DMS53 (cell line): ENCODE results near the gene FBXL4.

Source experiments
- DNase-seq: peaks from one replicate; lab custom pipeline; 2025; lab: John Stamatoyannopoulos, UW

The FBXL4 gene

DNA sequence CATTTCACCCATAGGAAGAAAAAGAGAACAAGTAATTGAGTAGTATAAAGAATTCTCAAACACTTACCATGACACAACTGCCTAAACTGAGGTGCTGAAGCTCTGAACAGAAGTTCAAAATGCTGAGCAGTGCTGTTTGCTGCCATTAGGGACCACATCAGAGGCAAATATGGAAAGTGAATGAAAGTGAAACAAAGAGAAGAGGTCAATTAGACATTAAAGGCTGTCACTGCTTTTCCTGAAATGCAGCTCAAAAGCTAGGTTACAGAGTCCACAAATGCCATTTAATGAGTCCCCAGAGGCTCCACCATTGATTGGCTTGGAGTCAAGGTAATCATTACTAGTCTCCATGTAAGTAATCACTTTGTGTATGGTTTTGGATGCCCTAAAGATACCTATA, 67.3 kb downstream of the FBXL4 start:
- DNase-seq = no peak

DNA sequence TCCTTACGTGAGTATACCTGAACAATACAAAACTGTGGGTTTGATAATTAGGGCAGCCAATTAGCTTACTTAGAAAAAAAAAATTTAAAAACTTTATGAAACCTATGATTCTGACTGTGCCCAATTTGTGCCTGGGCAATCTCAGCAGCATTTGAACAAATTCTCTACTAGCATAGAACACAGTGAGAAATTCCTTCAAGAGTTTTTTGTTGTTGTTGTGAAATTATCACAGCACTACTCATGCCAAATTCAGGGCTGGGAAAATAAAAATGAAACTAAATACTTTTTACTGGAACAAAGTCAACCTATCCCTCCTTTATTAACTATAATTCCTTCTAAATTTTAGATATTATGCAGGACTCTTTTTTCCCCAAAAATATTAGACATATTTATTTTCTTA, 70.5 kb downstream of the FBXL4 start:
- DNase-seq = no peak

DNA sequence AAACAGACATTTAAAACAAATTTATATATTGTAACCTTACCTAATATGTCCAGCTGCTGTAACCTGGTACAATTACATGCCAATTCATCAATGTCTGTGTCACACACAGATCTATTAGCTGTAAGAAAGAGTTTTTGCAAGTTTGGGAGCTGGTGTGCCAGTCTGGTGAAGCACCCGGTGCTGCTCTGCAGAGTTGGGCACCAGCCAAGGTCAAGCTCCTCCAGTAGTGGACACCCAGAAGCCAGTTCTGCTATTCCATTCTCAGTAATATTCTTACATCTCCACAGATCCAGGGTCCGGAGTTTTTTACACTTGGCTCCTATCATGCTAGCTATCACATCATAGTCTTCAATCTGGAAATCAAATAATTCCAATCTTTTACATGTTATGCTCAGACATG, 72.4 kb downstream of the FBXL4 start:
- DNase-seq = no peak

DNA sequence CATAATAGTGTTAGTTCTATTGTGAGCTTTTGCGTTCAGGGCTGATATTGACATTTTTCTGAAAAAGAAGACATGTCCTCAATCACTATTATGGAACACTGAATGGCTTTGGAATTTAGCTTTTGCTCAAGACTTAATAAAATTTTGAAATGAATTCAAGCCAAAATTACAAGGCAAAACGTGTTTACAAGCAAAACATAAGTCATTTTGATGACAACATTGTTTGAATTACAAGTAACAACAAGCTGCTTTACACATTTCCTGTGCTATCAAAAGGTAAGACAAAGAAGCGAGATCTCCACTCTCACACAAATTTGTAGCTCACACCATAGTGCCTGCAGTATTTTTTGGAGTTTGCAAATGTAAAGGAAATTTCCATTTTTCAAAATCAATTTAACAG, 75.9 kb downstream of the FBXL4 start:
- no peak for DNase-seq

DNA sequence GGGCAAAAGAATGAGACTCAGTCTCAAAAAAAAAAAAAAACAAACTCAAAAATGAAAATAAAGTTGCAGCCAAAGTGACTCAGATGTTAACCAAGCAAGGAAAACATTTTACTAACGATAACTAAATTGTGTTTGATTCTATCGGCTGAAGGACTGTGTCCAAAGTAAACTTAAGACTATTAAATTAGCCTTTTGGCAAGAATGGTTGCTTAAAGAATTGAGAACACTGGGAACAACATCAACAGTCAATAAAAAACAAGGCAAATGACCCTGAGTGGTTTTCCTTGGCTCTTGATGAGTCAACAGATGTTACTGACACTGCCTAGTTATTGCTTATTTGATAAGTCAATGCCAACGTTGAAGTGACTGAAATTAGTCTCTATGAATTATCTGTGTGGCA, 76.7 kb downstream of the FBXL4 start:
- no peak for DNase-seq

DNA sequence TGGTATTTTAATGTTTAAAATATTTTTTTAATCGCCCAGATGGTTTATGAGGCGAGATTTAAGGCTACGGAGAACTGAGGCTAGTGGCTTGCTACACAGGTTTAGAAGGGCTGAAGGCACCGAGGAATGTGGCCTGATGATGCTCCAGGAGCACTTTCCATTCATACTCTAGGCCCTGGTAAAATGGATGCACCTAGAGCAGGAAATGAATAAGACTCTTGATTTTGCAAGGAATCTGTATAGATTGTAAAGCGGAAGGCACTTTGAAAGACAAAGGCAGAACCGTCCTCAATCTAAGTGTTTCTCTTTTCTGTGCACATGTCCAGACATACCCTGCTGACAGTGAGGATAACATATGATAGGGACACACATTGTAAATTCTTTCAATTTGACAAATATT, 83.2 kb downstream of the FBXL4 start:
- no peak for DNase-seq

DNA sequence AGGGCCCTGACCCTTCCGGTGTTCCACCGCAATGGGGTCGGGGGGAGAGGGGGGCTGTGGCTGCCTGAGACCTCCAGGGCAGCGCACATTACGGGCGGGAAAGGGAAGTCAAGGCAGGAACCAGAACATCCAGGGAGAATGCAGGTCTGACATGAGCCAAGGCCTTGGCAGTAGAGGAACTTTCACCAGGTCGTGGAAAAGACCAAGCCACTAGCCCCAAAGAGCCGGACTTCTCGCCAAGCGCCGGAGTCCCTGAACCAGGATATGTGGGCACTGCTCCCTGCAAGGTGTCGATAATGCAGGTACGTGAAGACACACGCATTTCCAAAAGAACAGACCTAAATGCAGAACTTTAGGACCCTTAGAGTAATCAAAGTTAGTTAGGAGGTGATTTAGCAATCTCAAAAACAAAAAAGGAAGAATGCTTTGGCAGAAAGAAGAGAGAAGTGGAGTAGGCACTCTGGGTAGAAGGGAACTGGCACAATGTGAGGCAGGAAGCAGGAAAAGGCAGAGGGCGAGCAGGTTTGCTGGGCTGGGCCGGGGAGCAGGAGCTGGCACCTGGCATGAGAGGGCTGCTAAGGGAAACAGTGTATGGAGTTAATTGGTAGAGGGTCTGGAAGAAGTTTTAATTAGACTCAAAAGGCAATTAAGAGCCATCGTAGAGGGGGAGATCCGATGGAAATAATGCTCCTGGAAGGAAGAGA, 99.1 kb downstream of the FBXL4 start:
- no peak for DNase-seq

DNA sequence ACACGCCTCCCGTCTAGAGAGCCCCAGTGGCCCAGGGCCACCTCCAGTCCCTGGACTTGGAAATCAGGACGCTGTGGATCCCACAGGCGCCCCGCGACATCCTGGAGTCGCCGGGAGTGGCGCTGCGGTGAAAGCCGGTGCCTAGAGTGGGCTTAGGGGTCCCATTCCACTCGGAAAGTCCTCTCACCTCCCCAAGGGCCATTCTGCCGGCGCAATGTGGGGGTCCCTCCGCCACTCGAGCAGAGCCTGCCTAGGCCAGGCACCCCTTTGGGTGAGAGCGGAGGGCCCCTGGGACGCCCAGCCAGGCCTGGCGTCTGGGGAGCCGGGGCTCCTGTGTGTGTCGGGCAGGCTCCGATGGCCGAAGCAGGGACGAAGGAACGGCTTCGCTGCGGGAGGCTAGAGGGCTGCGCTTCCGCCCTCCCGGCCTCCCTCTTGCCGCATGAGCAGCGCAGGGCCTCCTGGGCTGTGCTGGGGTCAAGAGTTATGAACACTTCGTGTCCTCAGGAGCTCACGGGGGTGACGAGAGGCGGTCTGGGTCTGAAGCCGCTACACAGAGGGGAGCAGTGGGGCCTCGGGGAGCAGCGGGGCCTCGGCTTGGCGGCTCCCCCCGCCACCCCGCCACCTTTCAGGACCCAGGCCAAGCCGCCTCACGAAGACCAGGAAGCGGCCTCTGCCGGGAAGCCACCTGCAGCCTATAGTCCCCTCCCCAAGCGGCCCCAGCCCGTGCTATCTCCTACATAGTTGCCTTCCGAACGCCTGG, 99.8 kb downstream of the FBXL4 start:
- peak; percentile 53 for DNase-seq

DNA sequence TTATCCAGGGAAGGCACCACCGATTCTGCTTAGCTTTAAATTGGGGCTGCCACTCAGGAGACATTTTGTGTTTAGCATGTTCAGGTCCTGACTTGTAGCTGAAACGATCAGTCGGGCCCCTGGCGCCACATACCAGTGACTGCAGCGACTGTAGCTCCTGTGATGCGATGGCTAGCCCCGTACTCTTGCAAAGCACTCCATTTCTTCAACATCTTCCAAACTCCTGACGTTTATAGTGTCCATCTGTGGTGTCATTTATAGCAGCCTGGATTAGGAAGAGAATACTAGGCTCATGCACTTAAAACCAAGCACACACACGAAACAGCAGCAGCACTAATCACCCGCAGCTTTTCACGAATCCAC, 100.3 kb downstream of the FBXL4 start:
- DNase-seq = no peak

DNA sequence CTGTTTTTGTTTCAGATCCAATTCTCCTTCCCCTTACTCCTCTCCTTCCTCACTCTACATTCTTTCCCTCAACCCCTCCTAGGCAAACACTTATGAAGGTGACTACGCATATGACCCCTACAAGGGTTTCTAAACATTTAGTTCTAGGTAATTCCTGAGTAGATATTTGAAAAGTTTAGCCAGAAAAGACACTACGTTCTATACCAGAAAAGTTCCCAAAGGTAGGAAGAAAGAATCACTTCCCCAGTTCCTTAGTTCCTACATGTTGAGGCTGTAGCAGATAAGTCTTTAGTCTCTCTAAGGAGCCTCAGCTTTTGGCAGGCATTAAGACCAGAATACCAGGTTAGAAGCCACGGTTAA, 101.7 kb downstream of the FBXL4 start:
- DNase-seq = no peak

DNA sequence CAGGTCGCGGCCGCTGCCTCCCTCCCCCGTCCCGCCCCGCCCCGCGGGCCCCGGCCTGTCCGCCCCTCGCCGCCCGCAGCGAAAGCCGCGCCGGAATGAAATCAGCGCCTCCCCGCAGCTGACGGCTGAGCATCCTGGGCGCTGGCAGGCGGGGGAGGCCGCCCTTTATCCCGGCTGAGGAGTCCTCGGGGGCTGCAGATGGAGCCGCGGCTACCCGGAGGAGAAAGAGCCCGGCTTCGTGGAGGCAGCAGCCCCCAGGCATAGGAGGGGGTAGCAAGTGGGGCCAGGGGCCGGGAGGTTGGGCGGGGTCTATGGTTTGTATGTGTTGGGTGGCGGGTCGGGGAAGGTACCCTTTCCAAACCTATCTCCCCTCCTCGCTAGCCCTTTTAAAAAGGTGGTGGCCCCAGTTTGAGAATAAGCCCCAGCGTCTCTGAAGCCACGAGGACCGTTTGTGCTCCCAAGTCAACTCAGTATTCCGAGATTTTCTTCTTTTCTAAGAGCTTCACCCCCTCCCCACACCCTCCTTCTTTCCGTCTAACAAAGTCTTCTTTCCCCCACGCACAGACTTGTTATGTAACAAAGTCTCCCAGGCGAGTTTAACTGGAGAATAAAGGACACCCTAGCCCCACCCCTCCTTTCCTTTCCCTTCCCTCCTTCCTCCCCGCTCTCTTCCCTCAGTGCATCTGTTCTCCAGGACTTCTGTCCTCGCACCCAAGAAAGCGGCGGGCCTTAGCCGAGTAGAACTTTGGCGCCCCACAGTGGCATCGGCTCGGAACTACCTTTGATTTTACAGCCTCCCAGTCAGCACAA, 102.3 kb downstream of the FBXL4 start:
- DNase-seq = peak; percentile 87

DNA sequence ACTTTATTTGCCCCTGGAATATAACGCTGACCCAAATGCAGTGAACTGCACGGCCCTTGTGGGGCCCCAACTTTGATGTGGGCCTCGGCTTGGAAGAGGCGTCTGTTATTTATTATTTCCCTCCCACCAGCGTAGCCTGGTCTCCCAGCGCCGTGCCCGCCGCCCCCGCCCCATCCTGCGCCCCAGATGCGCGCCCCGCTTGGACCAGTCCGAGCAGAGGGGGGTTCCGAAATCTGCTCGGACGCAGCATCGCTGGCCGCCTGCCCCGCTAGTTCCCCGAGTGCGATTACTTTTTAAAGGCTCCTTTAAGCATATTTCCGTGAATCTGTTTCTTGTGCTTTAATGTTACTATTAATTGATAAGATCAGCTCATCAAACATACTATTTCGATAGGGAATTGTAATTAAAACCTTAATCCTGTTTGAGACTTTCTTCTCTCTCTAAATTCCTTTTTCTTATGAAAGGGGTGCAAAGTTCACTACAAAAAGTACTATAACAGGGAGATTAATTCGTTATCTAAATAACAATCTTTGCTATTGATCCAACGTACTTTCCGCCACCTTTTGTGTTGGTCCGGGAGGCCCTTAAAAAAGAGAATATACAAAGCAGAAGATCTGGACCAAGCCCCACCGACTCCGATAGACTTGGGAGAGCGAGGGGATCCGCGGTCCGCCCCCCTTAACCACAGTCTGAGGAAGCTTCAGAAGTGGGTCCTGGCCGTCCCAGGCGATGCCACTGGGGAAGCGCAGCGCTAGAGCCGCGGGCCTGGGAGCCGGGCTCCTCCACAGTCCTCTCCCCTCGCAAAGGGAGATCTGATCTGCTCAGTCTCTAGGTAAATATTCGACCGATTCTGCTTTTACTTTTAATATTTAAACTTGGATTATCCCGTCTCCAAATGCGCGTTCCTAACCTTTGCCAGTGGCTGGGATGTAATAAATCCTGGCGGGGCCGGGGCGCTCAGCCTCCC, 103.2 kb downstream of the FBXL4 start:
- DNase-seq = peak; percentile 60

DNA sequence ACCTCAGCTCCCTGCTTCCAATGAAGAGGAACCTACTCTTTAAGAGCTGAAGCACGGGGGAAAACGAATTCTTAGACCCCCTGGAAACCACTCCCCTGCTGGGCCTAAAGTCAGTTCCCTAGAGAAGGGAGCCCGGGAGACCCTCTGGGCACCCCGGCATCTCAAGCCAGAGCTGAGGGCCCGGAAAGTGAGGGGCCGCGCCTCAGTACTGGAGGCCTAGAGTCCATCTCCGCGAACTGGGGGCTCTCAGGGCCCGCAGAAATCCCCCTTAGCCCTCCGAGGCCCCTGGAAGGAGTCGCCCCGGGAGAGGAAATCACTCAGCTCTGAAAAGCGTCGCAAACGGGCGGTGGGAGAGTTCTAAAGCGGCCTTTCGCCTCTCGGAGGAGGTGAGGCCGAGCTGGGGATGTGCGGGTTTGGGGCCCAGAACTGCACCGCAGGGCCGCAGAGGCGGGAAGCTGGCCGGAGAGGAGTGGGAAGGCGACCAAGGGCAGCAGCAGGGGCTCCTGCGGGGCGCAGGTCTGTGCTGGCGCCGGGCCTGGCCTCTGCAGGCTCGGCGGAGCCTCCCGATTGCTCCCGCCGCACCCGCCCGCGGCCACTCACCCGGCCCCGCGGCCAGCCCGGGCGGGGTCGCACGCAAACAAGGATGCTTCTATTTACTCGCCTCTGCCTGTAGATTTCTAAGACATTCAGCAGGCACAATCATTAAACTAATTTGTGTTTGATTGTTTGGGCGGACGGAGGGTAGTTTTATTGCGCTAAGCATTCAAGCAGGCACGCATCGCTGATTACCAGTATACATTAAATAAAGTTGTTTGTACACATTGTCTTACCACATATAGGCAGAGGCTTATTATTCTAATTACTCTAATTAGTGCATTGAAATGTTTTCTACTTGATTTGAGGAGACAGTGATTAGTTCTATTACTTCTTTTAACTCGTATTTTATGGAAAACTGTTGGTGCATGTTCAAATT, 104.2 kb downstream of the FBXL4 start:
- no peak for DNase-seq

DNA sequence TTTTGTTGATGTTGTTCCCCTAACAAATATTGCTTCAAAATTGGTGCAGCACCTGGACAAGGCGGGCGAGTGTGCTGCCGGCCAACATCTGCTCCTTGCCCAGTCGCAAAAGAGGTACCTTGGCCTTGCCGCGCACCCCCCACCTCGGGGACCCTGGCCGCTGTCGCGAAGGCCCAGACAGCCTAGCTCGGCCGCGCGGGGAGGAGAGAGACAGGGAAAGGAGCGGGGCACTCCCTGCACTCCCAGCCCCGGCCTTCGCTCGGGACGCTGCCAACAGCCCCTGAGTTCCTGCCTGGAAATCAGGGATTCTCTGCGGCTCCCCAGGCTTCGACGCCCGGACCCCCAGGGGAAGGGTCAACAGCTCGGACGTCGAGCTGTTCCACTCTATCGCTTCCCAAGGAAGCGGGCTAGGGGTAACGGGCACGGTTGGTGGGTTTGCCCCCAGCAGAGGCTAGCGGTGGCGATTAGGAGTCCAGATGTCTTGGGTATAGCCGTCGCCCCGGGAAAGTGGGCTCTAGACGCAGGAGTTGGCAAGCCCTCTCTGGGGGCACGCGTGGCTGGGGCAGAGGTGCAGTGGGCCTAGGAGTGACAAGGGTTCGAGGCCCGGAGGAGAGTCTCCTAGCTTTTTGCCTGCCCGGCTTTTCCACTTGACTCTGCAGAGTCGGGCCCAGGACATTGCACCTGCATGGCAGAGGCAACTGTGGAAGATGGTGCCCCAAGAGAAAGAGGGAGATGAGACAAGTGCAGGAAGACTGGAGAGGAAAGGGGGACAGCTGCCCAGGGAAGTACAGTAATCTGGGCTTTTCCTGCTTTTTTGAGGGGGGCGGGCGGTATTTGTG, 105.2 kb downstream of the FBXL4 start:
- no peak for DNase-seq

DNA sequence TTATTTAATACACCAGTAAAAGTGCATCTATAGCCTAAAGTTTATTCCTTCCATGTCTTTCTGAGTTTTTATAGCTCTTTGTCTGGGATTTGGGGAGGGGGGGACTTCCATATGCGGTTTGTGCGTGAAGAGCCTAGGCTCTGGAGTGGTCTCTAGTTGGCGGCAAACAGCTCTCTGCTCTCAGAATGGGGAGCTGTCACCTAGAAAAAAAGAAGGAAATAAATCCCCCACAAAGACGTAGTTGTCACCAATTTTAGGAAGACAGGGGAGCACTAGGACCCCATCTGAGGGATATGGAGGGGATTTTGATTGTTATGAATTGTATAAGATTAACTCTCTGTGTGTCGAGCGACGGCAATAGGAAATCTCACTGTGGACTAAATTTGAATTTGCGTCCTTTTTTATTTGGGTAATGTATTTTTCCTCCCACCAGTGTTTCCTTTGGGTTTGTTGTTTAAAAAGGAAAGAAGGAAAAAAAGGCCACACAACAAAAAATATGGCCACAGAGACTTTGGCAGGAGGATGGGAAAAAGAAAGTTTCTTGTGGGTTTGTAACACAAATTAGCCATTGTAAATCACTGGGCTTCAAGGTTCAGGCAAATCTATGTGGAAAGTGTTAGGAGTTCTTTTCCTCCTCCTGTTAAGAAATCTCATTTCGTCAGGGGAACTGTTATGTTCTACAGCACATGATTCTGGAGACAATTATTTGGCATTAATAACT, 106.0 kb downstream of the FBXL4 start:
- no peak for DNase-seq

DNA sequence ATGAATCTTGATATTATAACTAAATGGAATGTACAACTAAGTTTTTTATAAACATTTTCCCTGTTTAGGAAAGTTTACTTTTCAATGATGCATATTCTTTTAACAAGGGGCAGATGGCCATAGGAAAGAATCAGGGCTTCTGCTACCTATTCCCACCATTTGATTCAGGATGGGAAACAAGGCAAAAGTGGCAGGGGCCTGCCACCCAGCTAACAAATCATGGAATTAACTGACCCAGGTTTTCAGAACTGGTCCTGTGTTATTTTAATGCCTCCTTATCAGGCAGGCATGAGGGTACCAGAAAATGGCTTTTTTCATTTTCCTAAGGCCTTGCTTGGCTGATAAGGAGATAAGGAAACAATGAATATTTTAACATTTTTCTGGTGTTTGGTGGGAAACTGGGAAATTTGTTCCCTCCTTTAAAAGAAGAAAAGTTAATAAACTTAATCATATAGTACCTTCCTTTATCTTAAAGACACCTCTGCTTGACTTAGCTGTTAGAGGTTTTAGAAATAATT, 106.7 kb downstream of the FBXL4 start:
- no peak for DNase-seq

DNA sequence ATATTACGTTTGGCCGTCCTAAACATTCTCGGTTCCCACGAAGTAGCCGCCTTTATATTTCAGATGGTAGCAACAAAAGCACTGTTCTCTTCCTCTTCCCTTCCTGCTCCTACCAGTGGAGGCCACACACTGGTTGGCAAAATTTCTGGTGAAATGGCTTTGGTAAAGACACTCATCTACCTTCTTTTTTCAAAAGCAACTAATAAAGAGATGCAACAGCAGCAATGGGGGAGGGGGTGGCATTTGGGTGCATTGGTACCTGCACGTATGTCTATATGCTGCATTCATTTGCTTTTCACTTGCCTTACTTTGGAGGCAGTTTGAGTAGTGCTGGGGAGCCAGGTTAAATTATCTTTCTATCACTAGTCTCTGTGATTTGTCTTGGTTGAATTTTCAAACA, 107.4 kb downstream of the FBXL4 start:
- DNase-seq = no peak

DNA sequence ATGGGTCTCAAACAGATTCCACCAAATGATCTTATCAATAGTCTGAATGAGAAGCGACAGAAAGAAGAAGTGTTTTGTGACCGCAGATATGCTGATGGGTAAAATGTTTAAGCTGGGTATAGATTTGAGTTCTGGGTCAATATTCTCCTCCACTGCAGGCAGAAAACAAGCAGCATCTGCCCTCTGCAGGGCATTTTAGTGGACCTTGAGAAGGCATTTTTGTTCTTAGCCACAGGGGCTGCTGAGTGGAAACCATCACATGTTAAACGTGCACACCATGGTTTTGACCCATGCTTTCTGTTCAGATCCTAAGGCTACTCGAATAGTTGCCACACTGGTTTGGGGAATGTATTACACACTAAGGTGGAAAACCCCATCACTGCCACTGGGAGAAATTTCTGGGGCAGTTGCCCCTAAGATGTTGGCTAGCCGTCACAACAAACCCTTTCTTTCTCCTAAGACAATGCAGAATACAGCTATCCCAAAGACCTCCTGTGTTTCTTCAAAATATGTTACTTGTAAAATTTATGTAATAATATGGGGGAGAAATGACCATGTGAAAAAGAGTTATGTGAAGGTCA, 107.9 kb downstream of the FBXL4 start:
- DNase-seq = peak; percentile 58

DNA sequence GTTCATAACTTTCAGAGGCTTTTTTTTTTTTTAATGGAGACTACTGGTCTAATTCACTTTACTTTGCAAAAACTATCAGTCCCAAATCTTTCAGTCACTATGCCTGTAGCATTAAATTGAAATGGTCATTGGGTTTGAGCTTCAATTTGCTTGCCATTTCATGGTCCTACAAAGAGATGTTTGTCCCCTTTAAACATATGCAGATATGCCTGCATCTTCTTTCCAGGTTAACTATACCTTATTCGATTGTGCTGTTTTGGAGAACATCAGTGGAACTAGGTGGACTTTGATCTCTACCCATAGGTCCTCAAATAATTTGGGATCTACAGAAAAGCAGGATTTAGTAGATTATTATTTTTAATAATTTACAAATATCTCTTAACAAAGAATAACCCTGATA, 108.8 kb downstream of the FBXL4 start:
- DNase-seq = no peak
